Measurements from ENCODE around the gene CAPS2.

DNA sequence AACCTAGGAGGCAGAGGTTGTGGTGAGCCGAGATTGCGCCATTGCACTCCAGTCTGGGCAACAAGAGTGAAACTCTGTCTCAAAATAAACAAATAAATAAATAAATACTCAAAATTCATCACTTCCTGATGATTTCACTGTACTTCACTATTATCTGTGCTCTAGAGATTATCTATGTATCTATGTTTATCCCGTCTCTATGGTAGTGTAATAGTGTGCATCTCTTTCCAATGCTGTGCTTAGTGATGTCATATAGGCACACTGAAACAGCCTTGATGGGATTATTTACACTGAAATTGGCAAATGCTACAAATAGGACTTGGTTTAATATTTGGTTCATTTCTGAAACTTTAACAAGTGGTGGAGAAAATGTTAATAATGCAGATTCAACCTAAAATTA is 6.5 kb downstream of the CAPS2 start:
- TF ChIP-seq CTCF (IDR thresholded peaks at IDR 0.05; ENCODE audit: insufficient read depth, low read length) (no peak), REST (IDR thresholded peaks at IDR 0.05; ENCODE audit: insufficient replicate concordance, low read depth) (no peak), POLR2AphosphoS5 (IDR thresholded peaks at IDR 0.05; ENCODE audit: low read depth) (no peak), GABPA (IDR thresholded peaks at IDR 0.05; ENCODE audit: low read depth) (no peak)

All from HL-60 (cell line).